SU-DHL-6 (cell line): ENCODE results near the gene MAP3K20.

Experiments used
- H2AFZ ChIP-seq: fragments of 200-600 bp; sonication (generic); 2 replicates; pipeline ENCODE4 v1.6.1; 2014; ENCODE audit warnings: low read depth, mild to moderate bottlenecking, moderate library complexity, mixed read lengths, antibody characterized with exemption, low read length; ENCODE audit not compliant: severe bottlenecking
- H3F3A ChIP-seq: fragments of 200-600 bp; shearing (Covaris generic); 2 replicates; pipeline ENCODE4 v1.6.0; 2016; ENCODE audit warnings: antibody characterized with exemption, mild to moderate bottlenecking; ENCODE audit not compliant: insufficient read depth
- H3K27ac ChIP-seq: fragments of 200-600 bp; sonication (generic); 2 replicates; pipeline ENCODE4 v1.5.1; 2016; ENCODE audit warnings: low read depth, mild to moderate bottlenecking, low read length, moderate library complexity, mixed read lengths
- H3K27me3 ChIP-seq: fragments of 200-600 bp; sonication (generic), shearing (Covaris generic); 2 replicates; pipeline ENCODE4 v1.6.0; 2014; ENCODE audit warnings: mild to moderate bottlenecking, low read length
- H3K36me3 ChIP-seq: fragments of 200-600 bp; sonication (generic); 2 replicates; pipeline ENCODE4 v1.6.1; 2014; ENCODE audit warnings: mild to moderate bottlenecking, low read length, mixed read lengths
- H3K4me2 ChIP-seq: fragments of 300-600, 200-600 bp; shearing (Covaris generic), sonication (generic); 2 replicates; pipeline ENCODE4 v1.6.0; 2014; ENCODE audit warnings: low read length, low read depth, mild to moderate bottlenecking; ENCODE audit not compliant: poor library complexity, severe bottlenecking
- H3K4me3 ChIP-seq: fragments of 200-600 bp; sonication (generic); 2 replicates; pipeline ENCODE4 v1.5.1; 2014; ENCODE audit warnings: antibody characterized with exemption, low read length, mild to moderate bottlenecking, mixed read lengths; ENCODE audit not compliant: insufficient read depth, poor library complexity, severe bottlenecking
- H3K79me2 ChIP-seq: fragments of 200-600 bp; sonication (generic); 2 replicates; pipeline ENCODE4 v1.6.1; 2014; ENCODE audit warnings: mild to moderate bottlenecking, low read length, moderate library complexity; ENCODE audit not compliant: insufficient read depth
- H3K9ac ChIP-seq: fragments of 200-600 bp; sonication (generic); 2 replicates; pipeline ENCODE4 v1.7.0; 2014; ENCODE audit warnings: mild to moderate bottlenecking, low read length
- H3K9me2 ChIP-seq: fragments of 200-600 bp; sonication (generic); replicated peaks from 2 replicates; pipeline ENCODE4 v1.6.1; 2014; ENCODE audit warnings: low read length; ENCODE audit not compliant: insufficient read depth
- H3K9me3 ChIP-seq: fragments of 200-600 bp; sonication (generic); 2 replicates; pipeline ENCODE4 v1.6.1; 2014; ENCODE audit warnings: low read length, mixed read lengths; ENCODE audit not compliant: insufficient read depth
- H4K20me1 ChIP-seq: fragments of 200-600 bp; sonication (generic); 2 replicates; pipeline ENCODE4 v1.6.1; 2014; ENCODE audit warnings: low read depth, mild to moderate bottlenecking, antibody characterized with exemption, low read length, moderate library complexity, mixed read lengths
- EZH2phosphoT487 ChIP-seq: fragments of 200-600 bp; sonication (generic), shearing (Covaris generic); conservative IDR thresholded peaks from 2 replicates; pipeline ENCODE4 v1.6.1; 2018; ENCODE audit warnings: mild to moderate bottlenecking, antibody characterized with exemption, low read length, moderate library complexity, mixed read lengths
- TF ChIP-seq, protein P1 (sequence below): fragments of 200-600 bp; sonication (generic); IDR thresholded peaks from one replicate; pipeline ENCODE4 v1.5.1; 2017; ENCODE audit warnings: antibody characterized with exemption, mild to moderate bottlenecking, low read length, moderate library complexity; ENCODE audit not compliant: insufficient read depth, poor library complexity, severe bottlenecking

Gene MAP3K20

GRCh38 chr2:173048522-173048896 lies 27.1 kb upstream of the MAP3K20 start:
- Histone ChIP-seq H3F3A (no peaks in the 10 kb centered on the region), H4K20me1 (no peaks in the 10 kb centered on the region), H3K9me3 (no peaks in the 10 kb centered on the region), H3K9me2 (no peaks in the 10 kb centered on the region; the same call in 1 of the 2 replicates), H3K27ac (no peak overlapping the region), H3K79me2 (no peaks in the 10 kb centered on the region), H3K36me3 (no peaks in the 10 kb centered on the region), H3K27me3 (no peaks in the 10 kb centered on the region), H3K4me3 (no peak overlapping the region), H3K4me2 (no peak overlapping the region), H2AFZ (no peak overlapping the region), H3K9ac (no peak overlapping the region)
- TF ChIP-seq EZH2phosphoT487 = no peak
- TF ChIP-seq, protein P1, sequence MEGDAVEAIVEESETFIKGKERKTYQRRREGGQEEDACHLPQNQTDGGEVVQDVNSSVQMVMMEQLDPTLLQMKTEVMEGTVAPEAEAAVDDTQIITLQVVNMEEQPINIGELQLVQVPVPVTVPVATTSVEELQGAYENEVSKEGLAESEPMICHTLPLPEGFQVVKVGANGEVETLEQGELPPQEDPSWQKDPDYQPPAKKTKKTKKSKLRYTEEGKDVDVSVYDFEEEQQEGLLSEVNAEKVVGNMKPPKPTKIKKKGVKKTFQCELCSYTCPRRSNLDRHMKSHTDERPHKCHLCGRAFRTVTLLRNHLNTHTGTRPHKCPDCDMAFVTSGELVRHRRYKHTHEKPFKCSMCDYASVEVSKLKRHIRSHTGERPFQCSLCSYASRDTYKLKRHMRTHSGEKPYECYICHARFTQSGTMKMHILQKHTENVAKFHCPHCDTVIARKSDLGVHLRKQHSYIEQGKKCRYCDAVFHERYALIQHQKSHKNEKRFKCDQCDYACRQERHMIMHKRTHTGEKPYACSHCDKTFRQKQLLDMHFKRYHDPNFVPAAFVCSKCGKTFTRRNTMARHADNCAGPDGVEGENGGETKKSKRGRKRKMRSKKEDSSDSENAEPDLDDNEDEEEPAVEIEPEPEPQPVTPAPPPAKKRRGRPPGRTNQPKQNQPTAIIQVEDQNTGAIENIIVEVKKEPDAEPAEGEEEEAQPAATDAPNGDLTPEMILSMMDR = no peak

- Histone ChIP-seq H4K20me1 (no peaks in the 10 kb centered on the region), H3K4me2 (no peak overlapping the region), H3K9ac (no peak overlapping the region), H3F3A (no peaks in the 10 kb centered on the region), H2AFZ (no peak overlapping the region), H3K9me3 (no peaks in the 10 kb centered on the region), H3K36me3 (no peaks in the 10 kb centered on the region), H3K79me2 (no peaks in the 10 kb centered on the region), H3K4me3 (no peak overlapping the region), H3K27me3 (no peaks in the 10 kb centered on the region), H3K27ac (no peak overlapping the region), H3K9me2 (no peaks in the 10 kb centered on the region; the same call in 1 of the 2 replicates)
- TF ChIP-seq EZH2phosphoT487 = no peak
- TF ChIP-seq, protein P1 = no peak
Measured at GRCh38 chr2:173048897-173049661, 26.6 kb upstream of the MAP3K20 start.

- no peaks in the 10 kb centered on the region for H3K36me3 ChIP-seq
- H3K4me2 ChIP-seq = no peak overlapping the region
- no peaks in the 10 kb centered on the region for H4K20me1 ChIP-seq
- no peak overlapping the region for H2AFZ ChIP-seq
- H3K27me3 ChIP-seq = no peaks in the 10 kb centered on the region
- H3K9ac ChIP-seq = no peak overlapping the region
- H3K79me2 ChIP-seq = no peaks in the 10 kb centered on the region
- H3K9me3 ChIP-seq = no peaks in the 10 kb centered on the region
- H3K4me3 ChIP-seq = no peak overlapping the region
- no peaks in the 10 kb centered on the region; the same call in 1 of the 2 replicates for H3K9me2 ChIP-seq
- no peaks in the 10 kb centered on the region for H3F3A ChIP-seq
- TF ChIP-seq, protein P1 = no peak
- TF ChIP-seq EZH2phosphoT487 = no peak
- no peak overlapping the region for H3K27ac ChIP-seq
Measured at GRCh38 chr2:173049831-173050230, 25.8 kb upstream of the MAP3K20 start.
